Activated CD8-positive, alpha-beta memory T cell treated with anti-CD3 and anti-CD28 coated beads, Interleukin-2, amount 50 U/mL, for 24 hours (primary cell): ENCODE measurements around the gene IFTAP.

Experiments used
- DNase-seq: peaks from one replicate; pipeline ENCODE4 v3.0.0-alpha.2; 2020; ENCODE audit errors: extremely low read depth

IFTAP gene

DNA sequence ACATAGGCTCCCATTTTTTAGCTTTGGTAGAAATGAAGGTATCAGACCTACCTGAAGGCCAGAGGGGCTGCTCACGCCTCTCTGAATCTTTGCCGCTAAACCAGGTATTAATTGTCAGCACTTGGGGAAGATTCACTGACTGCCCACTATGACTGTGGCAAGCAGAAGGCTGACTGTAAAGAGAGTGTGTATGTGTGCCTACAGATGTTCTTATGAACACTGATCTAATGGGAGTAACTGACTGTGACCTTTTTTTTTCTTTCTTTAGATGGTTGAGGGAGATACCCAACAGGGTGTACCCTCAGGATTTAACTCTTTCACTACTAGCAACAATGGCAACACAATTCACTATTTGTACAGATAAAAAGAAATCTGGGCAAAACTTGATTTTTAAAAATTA lies 3.7 kb downstream of the IFTAP start, which contains the start of gene RAG2:
Gene RAG2, minus strand, starts transcription at position 186 of the 400 bp plus-strand sequence. CDS start 4,068 bp downstream, outside the sequence.
- no peak for DNase-seq

DNA sequence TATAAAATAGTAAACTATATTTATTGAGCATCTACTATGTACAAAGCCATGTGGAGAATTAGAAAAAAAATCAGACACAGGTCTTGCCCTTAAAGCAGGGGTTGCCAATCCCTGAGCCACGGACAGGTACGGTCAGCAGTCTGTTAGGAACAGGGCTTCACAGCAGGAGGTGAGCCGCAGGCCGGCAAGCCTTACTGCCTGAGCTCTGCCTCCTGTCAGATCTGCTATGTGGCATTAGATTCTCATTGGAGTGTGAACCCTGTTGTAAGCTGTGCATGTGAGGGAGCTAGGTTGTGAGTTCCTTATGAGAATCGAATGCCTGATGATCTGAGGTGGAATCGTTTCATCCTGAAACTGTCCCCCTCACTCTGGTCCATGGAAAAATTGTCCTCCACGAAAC lies 5.9 kb downstream of the IFTAP start:
- DNase-seq = no peak

DNA sequence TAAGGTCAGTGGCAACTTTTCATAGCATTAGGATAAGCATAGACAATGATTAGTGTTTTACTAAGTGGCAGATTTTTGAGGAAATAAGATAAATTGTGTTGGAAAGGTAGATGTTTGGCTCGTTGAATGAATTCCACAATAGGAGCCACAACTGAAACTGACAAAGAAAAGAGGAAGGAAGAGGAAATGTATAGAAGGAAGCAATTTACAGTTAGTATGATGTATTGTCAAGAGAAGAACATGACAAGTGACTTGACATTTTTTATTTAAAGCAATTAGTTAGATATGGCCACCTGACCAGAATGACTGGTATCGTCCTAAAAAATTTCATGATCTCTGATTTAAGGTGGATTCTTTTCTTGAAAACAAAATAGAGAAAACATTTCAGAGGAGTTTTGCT lies 6.9 kb downstream of the IFTAP start:
- no peak for DNase-seq

DNA sequence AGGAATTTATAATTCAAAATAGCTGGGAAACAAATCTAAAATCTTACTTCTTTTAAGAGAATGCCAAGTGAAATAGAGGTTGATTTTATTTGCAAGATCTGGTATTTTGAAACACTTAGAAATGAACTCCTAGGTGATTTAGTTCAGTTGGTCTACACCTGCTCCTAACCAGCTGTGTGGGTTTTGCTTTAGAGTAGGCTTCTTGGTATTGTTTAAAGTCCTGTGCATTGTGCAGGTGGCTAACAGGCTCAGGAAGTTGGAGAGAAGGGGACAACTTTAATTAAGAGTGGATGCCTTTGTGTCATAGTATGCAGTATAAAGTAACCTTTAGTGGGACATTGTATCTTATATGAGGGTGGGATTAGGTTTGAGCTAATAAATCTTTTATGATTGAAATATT lies 7.8 kb downstream of the IFTAP start:
- no peak for DNase-seq

DNA sequence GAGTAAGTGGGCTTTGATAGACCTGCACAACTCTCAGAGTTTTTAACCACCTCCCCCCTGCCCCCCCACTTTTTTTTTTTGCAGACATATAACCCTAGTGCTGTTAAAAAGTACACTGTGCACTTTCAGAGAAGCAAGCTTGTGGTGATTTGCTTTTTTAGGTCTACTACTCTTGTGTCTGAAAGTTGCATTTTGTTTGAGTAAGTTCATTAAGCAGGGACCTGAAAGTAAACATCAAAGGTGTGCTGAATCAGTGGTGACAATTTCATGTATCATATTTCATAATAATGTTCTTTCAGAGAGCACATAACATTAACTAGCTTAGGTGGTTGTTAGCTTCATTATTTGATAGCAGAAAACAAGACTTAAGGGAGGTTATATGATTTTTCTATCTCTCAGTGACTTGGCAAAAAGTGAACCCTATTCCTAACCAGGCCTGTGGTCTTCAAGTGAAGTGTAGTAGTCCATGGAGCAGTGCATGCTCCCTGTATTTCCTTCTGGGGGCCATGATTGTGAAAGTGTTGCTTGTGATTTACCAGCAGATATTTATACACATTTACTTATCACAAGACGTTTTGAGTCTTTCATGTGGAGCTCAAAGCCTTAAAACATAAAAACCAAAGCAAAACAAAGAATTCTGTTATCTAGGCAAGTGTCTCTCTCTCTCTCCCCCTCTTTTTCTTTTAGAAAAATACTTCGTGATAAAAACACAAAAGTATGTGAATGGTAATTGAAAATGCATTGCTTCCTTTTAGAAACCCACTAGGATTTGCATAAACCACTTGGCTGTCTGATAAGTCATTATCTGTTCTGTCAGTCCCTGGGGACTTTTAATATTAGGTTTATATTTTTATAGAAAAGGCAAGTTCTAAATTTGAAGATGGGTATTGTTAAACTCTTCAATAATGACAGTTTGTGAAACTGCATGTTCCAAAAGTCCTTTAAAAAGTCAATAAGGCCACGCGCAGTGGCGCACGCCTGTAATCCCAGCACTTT lies 11.2 kb downstream of the IFTAP start:
- no peak for DNase-seq

DNA sequence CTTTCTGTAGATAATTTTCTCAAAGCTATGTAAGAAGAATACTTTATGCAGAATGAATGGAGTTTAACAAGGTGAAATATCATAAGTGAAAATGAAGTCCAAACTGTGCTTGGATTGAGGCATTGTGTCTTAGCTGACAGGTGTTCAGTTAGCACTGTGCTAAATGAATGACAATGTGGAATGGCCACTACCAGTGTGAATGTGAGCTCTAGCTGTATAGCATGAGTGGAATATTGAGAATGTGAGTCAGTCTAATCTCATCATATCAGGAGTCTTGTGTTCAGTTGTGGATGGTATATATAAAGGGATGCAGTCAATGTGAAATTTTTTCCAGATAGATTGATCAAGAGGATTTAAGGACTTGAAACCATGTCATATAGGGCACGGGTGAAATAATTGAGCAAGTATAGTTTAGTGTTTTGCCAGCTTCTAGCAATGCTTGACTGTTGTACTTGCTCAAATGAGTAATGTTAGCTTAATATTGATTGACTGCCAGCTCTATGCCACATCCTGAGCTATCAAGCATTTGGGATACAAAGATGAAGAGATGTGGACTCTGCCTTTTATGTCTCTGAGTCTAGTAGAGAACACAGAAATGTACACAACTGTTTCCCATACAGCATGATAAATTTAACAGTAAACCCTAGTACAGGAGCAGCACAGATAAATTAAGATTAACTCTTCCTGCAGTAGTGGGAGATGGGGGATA lies 14.3 kb downstream of the IFTAP start:
- no peak for DNase-seq

DNA sequence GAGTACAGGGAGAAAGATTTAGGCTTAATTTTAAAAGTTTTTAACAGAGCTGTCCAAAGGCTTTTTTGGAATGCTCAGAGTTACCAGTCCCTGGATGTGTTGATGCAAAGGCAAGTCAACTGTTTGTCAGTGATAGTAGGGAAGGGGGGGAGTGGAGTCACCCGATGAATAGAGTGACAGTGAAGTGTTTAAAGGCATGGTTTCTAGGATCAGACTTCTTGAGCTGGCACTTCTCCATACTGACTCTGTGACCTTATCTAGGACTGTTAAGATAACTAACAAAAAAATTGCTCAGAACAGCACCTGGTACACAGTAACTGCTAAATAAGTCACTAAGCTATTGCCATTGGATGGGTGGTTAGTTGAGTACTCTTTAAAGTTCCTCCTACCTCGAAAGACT lies 15.1 kb downstream of the IFTAP start:
- DNase-seq = no peak

DNA sequence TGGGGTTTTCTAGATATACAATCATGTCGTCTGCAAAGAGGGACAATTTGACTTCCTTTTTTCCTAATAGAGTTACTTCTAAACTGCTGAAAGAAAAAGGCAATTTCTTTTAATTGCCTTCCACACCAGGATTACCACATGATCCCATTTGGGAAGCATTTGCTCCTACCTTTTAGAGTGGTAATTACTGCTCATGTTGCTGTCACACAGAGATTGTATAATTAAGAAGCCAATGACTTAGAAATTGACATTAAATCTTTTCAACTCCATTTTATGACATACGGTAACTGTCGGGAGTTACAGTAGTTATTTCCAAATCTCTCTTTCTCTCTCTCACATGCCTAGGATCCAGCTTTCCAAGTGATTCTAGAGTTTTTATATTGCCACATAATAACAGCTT lies 21.5 kb downstream of the IFTAP start:
- DNase-seq = no peak

DNA sequence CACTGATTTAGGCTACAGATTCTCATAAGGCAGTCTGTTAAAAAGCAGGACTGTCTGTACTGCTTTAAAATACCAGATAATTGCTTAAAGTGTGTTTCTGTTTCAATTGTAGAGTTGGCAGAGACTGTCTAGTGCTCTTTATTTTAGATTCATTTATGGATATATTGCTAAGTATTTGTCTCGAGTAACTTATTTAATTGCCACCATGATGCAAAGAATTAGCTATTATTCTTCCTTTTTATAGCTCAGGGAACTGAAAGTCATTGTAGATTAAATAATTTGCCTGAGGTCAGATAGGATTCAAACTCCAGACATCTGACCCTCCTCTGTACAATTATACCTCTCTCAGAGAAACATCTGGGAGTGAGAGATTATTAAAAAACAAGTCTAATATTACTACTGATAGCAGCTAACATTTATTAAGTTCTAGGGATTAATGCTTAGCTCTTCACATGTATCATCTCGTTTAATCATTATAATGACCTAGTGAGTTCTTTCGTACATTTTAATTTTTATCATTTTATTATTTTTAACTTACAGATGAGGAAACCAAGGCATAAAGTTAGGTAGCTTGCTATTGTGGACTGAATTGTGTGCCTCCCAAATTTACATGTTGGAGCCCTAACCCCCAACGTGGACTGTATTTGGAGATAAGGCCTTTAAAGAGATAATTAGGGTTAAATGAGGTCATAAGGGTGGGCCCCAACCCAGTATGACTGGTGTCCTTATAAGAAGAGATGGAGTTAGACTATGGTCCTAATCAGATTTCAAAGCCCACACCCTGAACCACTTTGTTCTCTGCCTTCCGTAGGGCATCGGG lies 23.5 kb downstream of the IFTAP start:
- DNase-seq = no peak

DNA sequence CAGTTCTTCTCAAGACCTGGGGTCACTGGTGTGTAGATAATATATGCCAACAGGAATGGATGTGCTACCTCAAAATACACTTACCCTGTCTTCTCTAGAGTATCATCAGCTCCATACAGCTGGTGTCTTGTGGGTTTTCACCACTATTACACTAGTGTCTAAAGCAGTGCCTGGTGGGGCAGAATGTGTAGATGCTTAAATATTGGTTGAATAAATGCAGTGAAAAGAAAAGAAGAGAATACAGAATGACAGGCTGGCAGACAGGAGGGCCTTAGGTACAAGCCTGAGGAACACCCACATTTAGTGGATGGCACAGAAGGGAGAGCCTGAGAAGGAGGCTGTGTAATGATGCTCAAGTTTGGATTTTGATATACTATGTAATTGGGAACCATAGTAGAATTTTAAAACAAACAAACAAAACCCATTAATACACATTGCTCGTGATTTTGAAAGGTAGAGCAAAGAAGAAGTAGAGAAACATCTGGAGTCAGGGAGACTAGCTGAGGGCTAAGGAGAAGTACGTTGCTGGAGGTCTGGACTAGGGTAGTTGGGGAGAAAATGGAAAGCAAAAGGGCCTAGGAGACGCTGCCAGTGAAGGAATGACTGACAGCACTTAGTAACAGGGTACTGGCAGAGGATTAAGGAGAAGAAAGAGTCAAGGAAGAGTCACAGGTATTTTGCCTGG lies 24.2 kb downstream of the IFTAP start:
- no peak for DNase-seq

DNA sequence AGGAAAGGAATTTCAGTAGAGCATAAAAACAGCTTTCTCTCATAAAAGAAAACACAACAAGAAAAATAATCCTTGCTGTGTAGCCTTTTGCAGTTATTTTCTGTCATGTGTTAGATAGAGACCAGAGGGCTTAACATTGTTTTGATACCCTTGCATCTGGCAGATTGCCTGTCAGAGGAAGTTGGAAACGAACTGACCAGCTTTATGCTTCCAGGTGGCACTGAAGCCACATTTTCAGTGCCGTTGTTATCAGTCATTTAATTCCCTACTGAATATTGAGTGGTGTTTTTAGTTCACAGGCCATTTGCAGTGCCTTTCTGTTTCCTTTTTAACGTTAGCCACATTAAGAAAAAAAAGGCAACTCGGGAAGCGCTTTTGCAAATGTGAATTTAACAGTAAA lies 25.2 kb downstream of the IFTAP start:
- DNase-seq = no peak

DNA sequence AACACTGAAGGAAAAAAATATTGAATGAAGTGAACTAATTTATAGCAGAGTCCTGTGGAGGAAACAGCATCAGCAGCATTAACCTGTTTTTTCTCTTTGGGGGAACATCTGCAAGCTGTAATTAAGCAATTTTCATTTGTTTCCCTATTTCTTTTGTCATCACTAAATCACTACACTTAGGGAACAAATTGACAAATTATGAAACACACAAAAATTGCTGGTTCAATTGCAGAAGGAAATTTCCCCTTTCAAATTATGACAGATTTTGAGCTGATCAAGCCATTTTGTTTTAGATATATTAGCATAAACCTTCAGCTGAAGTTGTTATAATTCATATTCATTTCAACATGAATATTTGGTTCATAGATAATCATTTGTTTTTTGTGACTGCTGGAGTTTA lies 25.9 kb downstream of the IFTAP start:
- no peak for DNase-seq

DNA sequence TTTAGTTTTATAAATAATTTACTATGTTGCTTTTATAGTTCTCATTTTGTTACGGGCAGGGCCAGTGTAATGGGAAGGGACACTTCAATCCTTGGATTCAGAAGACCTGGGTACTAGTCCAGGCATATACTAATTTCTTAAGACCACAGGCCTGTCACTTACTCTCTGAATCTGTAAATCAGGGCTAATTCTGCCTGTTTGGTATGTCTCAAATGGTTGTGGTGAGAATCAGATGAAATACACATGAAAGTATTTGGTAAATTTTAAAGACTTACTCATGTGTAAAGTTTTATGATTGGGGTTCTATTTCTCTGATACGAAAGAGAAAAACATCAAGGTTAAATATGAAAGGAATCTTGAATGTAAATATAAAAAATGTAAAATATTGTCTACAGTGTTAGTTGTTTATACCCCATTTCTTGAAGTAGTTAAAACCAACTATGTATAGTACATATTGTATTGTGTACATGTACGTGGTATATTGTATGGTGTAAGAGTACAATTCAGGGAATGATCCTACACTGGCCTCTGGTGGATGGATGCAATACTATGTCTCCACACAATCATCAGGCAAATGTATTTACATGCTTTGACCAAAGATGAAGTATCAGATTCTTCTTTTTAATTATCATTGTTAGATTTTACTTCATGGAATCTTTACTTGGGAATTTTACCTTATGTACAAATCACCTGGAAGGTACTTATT lies 28.3 kb downstream of the IFTAP start:
- DNase-seq = no peak

DNA sequence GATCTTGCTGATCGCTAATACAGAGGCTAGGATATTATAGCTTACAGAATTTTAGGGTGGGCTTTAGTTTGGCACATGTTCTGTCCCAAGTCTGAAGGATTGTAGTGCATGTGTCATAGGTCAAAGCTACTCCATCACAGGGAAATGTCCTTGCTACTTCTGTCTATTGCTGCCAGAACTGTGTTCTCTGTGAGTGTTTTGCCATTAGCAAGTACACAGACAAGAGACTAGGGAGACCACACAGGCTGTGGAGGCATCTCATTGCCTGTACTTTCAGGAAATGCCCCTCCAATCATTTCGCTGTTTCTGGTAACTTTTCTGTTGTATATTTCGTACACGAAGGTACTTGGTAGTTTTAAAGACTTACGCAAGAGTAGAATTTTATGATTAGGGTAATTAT lies 29.2 kb downstream of the IFTAP start:
- no peak for DNase-seq

DNA sequence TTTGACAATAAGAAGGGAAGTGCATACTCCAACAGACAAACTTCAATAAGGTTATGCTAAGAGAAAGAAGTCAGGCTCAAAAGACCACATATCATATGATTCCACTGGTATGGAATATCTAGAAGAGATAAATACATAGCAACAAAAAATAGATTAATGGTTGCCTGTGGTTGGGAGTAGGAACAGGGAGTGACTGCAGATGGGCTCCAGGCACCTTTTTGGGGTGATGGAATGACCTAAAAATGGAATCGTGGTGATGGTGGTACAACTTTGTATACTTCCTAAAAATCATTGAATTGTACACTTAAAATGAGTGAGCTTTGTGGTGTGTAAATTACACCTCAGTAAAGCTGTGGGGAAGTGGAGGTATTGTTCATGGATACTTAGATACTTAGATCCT lies 32.7 kb downstream of the IFTAP start:
- DNase-seq = no peak

DNA sequence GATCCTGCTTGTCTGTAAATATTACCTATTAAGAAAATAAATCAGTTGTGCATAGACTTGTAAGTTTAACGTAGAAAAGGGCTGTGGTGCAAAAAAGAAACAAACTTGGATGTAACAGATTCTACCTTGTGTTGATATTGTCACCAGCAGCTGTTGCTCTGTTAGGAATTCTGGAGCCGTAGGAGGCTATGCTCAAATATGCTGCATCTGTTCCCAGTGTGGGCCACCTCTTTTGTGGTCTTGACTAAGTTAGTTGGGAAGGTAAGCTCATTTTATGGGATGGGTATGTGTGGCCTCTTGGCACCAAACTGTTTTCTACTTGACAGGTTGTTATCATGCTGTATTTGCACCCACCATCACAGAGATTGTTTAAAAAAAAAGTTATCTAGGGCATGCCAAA lies 33.2 kb downstream of the IFTAP start:
- DNase-seq = no peak

DNA sequence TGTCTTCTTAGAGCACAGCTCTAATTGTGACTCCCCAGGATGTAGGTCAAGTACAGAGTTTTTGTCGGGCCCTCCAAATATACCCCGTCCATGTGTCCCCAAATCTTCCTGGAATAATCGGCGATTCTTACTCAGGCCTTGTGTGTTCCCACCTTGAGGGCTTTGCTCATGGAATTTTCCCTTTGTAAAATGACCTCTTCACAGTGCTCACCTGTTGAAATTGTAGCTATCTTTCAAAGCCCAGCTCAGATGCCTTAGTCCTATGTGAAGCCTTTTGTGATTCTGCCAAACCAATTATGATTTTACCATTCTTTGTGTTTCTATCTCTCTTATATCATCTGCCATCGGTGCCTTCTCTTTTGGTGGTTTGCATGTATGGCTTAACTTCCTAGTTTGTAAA lies 33.8 kb downstream of the IFTAP start:
- DNase-seq = no peak

DNA sequence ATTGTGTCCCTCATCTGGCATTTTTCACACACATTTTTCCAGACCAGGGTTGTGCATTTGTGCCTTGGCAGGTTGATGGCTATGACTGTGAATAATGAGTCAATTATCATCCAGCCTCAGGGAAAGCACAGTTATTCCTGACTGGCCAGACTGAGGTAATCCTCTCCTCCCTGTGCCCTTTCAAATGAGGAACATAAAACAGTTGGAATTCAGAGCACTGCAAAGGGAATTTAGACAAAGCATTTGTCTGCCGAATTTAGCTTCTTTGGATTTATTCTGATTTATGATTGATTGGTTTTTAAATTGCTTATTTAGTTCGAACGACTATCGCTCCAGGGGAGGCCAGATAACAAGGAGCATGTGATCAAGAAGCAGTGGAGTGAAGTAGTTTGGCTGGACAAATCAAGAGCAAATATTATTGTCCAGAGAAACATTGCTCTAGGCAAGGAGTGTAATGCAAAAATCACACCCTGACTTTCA lies 34.5 kb downstream of the IFTAP start:
- DNase-seq = no peak

DNA sequence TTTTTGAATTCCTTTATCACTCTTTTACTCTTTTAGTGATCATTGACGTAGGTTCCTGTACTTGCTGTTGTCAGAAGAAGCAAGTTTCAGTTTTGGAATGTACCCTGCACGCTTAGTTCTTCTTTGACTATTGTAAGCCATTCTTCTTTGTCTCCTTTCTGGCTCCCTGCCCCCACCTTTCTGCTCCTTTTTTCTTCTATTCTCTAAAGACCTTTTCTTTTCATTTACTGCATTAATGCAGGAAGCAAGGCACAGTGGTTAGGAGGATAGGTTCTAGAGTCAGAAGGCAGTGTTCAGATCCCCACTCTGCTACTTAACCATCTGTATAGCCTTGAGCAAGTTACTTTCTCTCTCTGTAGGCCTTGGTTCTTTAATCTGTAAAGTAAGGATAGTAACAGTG lies 37.5 kb downstream of the IFTAP start:
- DNase-seq = no peak

DNA sequence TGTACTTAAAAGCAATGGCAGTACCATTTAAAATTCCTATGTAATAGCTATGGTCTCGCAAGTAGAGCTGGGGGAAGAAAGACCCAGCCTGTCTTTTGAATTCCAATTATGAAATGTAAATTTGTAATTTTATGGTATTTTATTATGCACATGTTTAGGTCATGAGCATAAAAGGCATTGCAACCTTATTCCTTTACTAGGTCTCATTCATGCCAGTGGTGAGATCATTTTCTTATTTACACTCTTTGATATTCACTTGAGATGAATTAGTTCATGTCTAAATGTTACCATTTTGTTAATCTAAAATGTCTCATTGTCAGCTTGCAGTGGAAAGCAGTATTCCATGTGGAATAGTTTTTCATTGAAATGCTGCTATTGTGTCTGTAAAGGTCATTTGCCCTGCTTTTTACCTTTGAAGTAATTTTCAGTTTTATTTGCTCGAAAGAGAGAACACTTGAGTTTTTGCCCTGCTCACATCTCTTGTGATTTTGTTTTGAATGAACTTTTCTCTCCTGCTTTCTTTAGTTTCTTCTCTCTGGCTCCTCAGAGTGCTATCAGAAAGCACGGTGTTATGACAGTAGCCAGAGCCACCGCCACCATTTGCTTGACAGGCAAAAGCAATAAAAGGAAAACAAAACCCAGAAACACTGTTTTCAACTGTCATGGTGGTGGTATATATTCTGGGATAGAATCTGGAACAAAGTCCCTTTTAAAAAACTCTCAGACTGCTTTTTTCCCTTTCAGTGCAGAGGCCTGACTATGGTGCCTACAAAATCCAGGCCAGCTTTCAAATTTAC lies 41.0 kb downstream of the IFTAP start:
- DNase-seq = no peak
